OCI-LY1 (cell line): ENCODE data around the gene RAB5IF.
"Not testable (repeated sequence)": the region's sequence is repeated elsewhere in the genome, so short reads cannot be mapped to it uniquely, and the experiment has no call there.

Experiments used
- H2AFZ ChIP-seq: fragments of 200-600 bp; sonication (generic), shearing (Covaris generic); 2 replicates; pipeline ENCODE4 v1.6.0; 2014; ENCODE audit warnings: antibody characterized with exemption, mild to moderate bottlenecking, low read length
- H3F3A ChIP-seq: fragments of 200-600 bp; sonication (generic), shearing (Covaris generic); 2 replicates; pipeline ENCODE4 v1.6.0; 2014; ENCODE audit warnings: mild to moderate bottlenecking, antibody characterized with exemption, low read length, moderate library complexity; ENCODE audit not compliant: insufficient read depth
- H3K27ac ChIP-seq: fragments of 200-600 bp; sonication (generic); 2 replicates; pipeline ENCODE4 v1.5.1; 2014; ENCODE audit warnings: low read length, mixed run types, mild to moderate bottlenecking, low read depth; ENCODE audit not compliant: poor library complexity, severe bottlenecking
- H3K27me3 ChIP-seq: fragments of 200-600 bp; sonication (generic); 2 replicates; pipeline ENCODE4 v1.6.0; 2014; ENCODE audit warnings: antibody characterized with exemption, mild to moderate bottlenecking, low read length, moderate library complexity; ENCODE audit not compliant: insufficient read depth
- H3K36me3 ChIP-seq: fragments of 200-600 bp; sonication (generic); 2 replicates; pipeline ENCODE4 v1.6.1; 2014; ENCODE audit warnings: mild to moderate bottlenecking, antibody characterized with exemption, low read length, moderate library complexity, mixed read lengths; ENCODE audit not compliant: insufficient read depth
- H3K4me1 ChIP-seq: fragments of 200-600 bp; sonication (generic); 2 replicates; pipeline ENCODE4 v1.5.1; 2014; ENCODE audit warnings: mild to moderate bottlenecking, low read length, moderate library complexity; ENCODE audit not compliant: insufficient read depth, severe bottlenecking
- H3K4me2 ChIP-seq: fragments of 200-600 bp; sonication (generic), shearing (Covaris generic); 2 replicates; pipeline ENCODE4 v1.6.1; 2014; ENCODE audit warnings: low read length
- H3K4me3 ChIP-seq: fragments of 200-600 bp; sonication (generic); 2 replicates; pipeline ENCODE4 v1.5.1; 2014; ENCODE audit warnings: low read length, low read depth, mild to moderate bottlenecking, mixed read lengths; ENCODE audit not compliant: poor library complexity, severe bottlenecking
- H3K79me2 ChIP-seq: fragments of 200-600 bp; shearing (Covaris generic); 2 replicates; pipeline ENCODE4 v1.6.1; 2016; ENCODE audit warnings: mixed run types, low read length, mixed read lengths; ENCODE audit not compliant: insufficient read depth
- H3K9ac ChIP-seq: fragments of 200-600 bp; sonication (generic), shearing (Covaris generic); 2 replicates; pipeline ENCODE4 v1.6.1; 2014; ENCODE audit warnings: mild to moderate bottlenecking, low read length, mixed read lengths
- H3K9me2 ChIP-seq: fragments of 200-600 bp; sonication (generic), shearing (Covaris generic); 2 replicates; pipeline ENCODE4 v1.6.1; 2014; ENCODE audit warnings: low read depth, mild to moderate bottlenecking, low read length, mixed read lengths
- H3K9me3 ChIP-seq: fragments of 200-600 bp; shearing (Covaris generic); 2 replicates; pipeline ENCODE4 v1.6.1; 2014; ENCODE audit warnings: low read length, mixed read lengths
- H4K20me1 ChIP-seq: fragments of 200-600 bp; sonication (generic), shearing (Covaris generic); 2 replicates; pipeline ENCODE4 v1.6.0; 2016; ENCODE audit warnings: mild to moderate bottlenecking, low read length; ENCODE audit not compliant: insufficient read depth
- CTCF ChIP-seq: fragments of 200-600 bp; sonication (generic), shearing (Covaris generic); IDR thresholded peaks from 2 replicates; pipeline ENCODE4 v1.5.1; 2017; ENCODE audit warnings: mild to moderate bottlenecking, antibody characterized with exemption, low read length, moderate library complexity, mixed read lengths
- EZH2 ChIP-seq: fragments of 200-600 bp; sonication (generic), shearing (Covaris generic); IDR thresholded peaks from 2 replicates; pipeline ENCODE4 v1.8.0; 2017; ENCODE audit warnings: borderline replicate concordance, mixed run types, mild to moderate bottlenecking, antibody characterized with exemption, low read length, moderate library complexity, mixed read lengths

The RAB5IF gene

GRCh38 chr20:36606158-36607066, 833 bp downstream of the RAB5IF start:
- Histone ChIP-seq H3F3A (no peaks in the 10 kb centered on the region), H3K27ac (peak overlapping the region; percentile 23)
- TF ChIP-seq EZH2, result no peak

GRCh38 chr20:36607586-36608387, 2.2 kb downstream of the RAB5IF start:
- TF ChIP-seq EZH2, result no peak
- TF ChIP-seq CTCF, result no peak
- Histone ChIP-seq H3K9me2 (no peaks in the 10 kb centered on the region), H3K27me3 (no peaks in the 10 kb centered on the region), H3K9ac (peak overlapping the region; percentile 88; the same call in 1 of the 2 replicates), H3K27ac (no peak overlapping the region), H3K79me2 (peaks cover 22% of the 10 kb centered on the region), H3K9me3 (no peaks in the 10 kb centered on the region), H3K4me1 (peaks cover 24% of the 10 kb centered on the region), H3F3A (no peaks in the 10 kb centered on the region), H2AFZ (no peak overlapping the region), H3K4me2 (peak overlapping the region; percentile 90), H3K36me3 (peaks cover 54% of the 10 kb centered on the region), H4K20me1 (no peaks in the 10 kb centered on the region), H3K4me3 (peak overlapping the region; percentile 93)

More at GRCh38 chr20:36606158-36607066, 833 bp downstream of the RAB5IF start:
- no peaks in the 10 kb centered on the region for H3K27me3 ChIP-seq
- peak overlapping the region; percentile 93 for H3K4me3 ChIP-seq
- H3K79me2 ChIP-seq, result peaks cover 22% of the 10 kb centered on the region
- peak overlapping the region; percentile 88 for H3K9ac ChIP-seq
- H3K4me2 ChIP-seq, result peak overlapping the region; percentile 90
- H3K4me1 ChIP-seq, result peaks cover 24% of the 10 kb centered on the region
- H3K9me2 ChIP-seq, result no peaks in the 10 kb centered on the region
- no peak overlapping the region for H2AFZ ChIP-seq
- no peaks in the 10 kb centered on the region for H4K20me1 ChIP-seq
- H3K36me3 ChIP-seq, result peaks cover 41% of the 10 kb centered on the region
- H3K9me3 ChIP-seq, result no peaks in the 10 kb centered on the region

- H3K4me3 ChIP-seq, H4K20me1 ChIP-seq, H2AFZ ChIP-seq, H3K27ac ChIP-seq, H3K4me2 ChIP-seq, H3K9ac ChIP-seq, H3K9me3 ChIP-seq, H3F3A ChIP-seq, H3K27me3 ChIP-seq, H3K9me2 ChIP-seq: not testable (repeated sequence)
- peaks cover 60% of the 10 kb centered on the region for H3K36me3 ChIP-seq
- H3K4me1 ChIP-seq, result peaks cover 24% of the 10 kb centered on the region
- H3K79me2 ChIP-seq, result peaks cover 22% of the 10 kb centered on the region
Measured at GRCh38 chr20:36608388-36608728, 2.8 kb downstream of the RAB5IF start.

- Histone ChIP-seq H3K9me2 (no peaks in the 10 kb centered on the region), H3K4me1 (peaks cover 11% of the 10 kb centered on the region), H3F3A (no peaks in the 10 kb centered on the region), H3K4me2 (no peak overlapping the region), H3K9me3 (no peaks in the 10 kb centered on the region), H3K79me2 (peaks cover 13% of the 10 kb centered on the region), H3K27ac (no peak overlapping the region), H2AFZ (no peak overlapping the region), H3K27me3 (no peaks in the 10 kb centered on the region), H3K36me3 (peaks cover 79% of the 10 kb centered on the region), H3K4me3 (no peak overlapping the region), H4K20me1 (no peaks in the 10 kb centered on the region), H3K9ac (no peak overlapping the region)
- TF ChIP-seq CTCF (no peak), EZH2 (no peak)
Measured at GRCh38 chr20:36611625-36612024, 6.0 kb downstream of the RAB5IF start.
